ENCODE data around the gene ACVR2A.

The ACVR2A gene

DNA sequence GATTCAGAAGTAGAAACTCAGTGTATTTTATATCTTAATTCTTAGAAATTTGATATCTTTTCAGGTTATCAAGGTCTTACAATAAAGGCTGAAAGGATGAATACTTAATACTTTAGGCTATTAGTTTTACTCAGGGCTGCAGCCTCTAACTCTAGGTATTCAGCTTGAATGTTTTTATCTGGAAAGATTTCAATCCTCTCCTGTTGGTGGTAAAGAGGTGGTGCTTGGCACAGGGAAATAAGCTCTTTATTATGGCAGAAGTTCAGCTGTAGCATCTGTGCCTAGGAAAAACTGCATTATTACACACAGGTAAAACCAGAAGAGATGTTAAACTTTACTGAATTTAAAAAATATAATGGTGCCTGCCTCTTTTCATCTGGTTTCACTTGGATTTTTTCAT is 11.1 kb downstream of the ACVR2A start:
- no peak for DNase-seq

DNA sequence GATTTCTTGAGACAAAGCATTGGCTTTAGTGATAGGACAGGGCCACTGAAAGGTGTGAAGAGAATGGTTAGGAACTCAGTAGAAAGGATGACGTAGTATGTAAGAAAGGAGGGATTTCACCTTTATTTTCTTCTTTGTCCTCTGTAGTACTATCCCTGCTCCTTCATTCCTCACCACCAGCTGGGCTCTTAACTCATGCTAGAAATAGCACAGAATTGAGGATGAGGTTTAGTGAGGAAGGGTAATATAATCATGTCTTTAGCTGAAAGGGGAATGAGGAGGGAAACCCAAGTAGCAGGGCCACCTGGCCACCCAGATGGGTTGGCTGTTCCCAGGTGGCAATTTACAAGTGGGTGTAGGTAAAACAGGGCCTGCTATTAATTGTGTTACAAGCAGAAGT is 15.2 kb downstream of the ACVR2A start:
- DNase-seq, result peak; percentile 16

DNA sequence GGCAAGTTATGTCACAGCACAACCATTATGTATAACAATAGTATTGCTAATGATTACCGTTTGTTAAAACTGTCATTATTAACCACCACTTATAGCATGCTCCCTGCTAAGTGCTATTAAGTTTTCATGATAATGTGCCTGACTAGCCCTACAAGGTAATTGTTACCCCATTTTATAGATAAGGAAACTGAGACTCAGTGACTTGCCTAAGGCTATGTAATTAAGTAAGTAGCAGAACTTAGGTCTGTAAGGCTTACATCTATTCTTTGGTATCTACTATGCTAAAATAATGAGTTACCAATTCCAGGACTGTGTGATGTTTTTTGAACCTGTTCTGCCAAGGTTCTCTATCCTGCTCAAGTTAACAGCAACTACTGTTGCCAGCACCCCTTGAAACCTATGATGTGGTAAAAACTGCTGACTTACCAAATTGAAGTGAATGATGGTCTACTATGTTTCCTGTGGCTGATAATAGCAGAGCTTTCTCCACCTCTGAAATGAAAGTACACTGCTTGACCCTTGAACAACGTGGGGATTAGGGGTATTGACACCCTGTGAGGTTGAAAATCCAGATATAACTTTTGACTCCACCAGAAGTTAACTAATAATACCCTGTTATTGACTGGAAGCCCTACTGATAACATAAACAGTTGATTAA is 18.2 kb downstream of the ACVR2A start:
- no peak for DNase-seq

DNA sequence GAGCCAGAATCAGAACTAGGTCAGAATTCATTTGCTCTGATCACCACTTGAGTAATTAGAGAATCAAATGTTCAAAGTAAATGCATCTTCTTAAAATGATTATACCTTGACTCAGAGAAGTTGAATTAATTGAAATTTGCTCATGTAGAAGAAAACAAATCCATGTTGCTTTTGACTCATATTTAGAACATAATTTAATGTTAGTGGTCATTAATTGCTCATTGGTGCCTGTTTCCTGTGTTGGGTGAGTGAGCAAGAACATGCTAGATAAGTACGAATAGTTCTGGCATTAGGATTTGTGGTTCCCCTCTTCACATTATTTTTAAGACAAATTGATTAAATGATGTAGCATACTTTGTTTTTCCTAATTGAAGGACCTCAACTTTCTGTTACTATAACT is 19.0 kb downstream of the ACVR2A start:
- DNase-seq, result no peak

DNA sequence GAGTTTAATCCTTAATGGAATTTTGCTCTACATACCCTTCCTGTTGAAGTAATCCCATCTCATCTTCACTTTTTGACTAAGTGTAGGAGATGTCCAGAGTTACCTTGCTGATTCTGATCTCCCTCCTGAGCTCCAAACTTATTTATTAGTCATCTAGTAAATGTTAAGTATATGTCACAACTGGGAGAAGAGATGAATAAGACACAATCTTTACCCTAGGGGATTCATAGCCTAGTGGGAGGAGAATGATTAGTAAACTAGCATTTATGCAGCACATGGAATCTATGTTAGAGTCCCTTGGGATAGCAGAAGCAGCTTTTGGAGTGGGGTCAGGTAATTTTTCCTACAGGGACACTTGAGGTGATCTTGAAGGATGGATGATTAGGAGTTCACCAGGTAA is 20.7 kb downstream of the ACVR2A start:
- DNase-seq, result no peak

DNA sequence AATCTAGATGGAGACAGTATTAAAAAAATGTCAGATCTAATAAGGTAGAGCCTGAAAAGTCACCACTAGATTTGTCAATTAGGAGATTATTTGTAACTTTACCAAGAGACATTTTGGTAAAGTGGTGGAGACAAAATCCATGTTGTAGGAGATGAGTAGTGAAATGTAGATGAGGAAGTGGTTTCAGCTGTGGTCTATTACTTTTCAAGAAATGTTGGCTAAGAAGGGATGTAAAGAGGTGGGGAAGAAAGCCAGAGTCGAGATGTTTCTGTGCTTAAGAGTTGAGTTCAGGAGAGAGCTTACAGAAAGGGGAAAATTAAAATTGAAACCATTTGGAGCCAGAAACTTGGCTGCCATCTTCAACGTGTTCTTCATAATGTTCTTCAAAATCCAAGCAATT is 22.2 kb downstream of the ACVR2A start:
- no peak for DNase-seq

DNA sequence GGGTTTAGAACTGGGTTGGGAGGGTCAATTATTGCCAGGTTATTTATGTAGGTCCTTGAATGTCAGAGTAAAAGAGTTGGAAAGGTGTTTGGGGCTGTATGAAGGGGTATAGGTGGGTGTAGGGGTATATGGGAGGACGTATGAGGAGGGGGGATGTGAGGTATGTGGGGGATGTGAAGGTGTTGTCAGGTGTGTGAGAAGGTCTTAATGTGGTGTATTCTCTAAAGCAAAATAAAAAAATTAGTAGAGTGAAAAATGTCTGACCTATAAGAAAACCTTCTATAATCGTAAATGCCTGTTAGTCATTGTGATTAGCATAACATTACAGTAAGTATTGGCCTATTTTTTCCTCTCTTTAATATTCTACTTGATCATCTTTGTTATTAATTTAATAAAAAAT is 25.1 kb downstream of the ACVR2A start:
- no peak for DNase-seq

DNA sequence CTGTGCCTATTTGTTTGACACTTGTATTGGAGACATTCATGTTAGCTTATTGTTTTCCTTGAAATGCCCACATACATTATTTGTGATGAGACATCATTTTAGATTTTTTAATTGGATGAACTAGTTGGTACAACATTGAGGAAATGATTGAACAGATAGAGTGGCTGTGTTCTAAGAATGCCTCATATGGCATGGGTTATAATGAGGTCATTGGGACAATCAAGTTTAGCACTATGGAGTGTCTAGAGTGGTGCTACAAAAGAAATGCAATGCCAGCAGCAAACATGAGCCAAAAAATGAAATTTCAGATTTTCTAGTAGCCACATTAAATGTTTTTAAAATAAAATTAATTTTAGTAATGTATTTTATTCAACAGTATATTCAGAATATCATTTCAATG is 28.1 kb downstream of the ACVR2A start:
- DNase-seq, result no peak

DNA sequence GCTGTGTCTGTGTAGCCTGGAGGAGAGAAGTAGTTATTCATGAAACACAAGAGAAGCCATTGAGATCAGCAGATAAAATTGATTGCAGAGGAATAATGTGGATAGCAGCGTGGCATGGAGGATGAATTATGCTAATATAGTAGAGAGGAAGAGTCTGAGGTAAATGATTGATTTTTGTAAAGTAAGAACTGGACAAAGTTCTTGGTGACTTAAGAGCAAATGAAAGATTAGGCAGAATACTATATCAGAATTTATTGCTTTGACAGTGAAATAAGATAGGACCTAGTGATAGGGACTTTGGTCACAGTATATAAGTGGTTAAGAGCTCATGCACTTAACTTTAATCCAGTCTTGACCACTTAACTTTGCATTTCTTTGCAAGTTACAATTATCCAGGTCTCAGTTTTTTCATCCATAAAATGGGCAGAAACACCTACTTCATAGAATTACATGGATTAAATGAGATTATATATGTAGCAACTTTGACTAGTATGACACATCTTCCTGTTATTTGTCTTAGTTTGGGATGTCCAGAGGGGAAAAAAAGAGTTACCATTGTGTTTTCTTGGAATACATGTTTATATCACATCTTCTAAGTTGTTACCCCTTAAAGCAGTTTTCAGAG is 29.1 kb downstream of the ACVR2A start:
- no peak for DNase-seq

DNA sequence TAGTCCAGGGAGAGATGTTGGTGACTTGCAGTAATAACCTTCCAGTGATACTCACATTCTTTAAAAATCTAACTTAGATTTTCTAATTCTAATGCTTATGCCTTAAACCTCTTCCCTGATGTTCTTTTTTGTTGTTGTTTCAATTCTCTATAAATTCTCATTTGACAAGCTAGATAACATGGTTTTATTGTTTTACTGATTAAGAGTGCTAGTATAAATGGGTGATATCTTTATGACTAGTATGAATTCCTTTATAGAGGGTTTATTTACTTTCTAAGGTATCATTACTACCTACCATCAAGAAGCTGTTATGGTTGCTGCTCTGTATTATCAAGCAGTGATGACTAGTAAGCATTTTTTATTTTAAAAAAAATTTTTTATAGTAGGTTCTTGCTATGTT is 35.0 kb downstream of the ACVR2A start:
- DNase-seq, result no peak

DNA sequence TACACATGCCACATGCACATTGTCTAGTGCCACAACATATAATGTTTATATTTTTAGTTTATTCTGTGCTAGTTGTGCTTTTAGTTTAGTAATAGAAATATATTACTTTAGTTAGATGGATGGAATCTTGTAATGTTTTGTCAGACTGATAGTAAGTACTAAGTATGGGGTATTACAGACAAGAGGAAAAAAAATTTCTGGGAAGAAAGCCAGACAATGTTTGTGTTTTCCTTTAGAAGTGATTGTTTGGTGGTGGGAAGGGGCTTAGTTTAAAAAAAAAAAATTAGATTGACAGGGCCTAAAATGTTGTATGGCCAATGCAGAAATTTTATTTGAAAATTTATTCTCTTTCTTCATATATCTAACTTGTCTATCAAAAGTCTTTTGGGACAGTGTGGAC is 37.8 kb downstream of the ACVR2A start:
- no peak for DNase-seq

DNA sequence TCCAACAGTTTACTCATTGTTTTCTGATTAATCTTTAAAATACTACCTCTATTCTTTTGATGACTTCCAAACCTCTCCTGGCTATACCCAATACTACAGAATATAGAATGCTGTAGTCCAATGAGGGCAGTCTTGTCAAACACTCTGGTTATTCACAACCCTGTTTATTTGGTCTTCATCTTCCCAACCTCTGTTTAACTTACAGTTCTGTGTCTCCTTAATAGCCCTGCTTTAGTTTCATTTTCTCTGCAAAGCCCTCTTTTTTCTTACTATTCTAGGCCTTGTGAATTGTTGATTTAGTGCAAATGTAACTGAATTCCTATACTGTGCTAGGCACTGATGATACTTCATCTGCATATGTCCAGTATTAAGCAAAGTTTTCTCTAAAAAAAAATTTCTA is 40.0 kb downstream of the ACVR2A start:
- DNase-seq, result no peak

DNA sequence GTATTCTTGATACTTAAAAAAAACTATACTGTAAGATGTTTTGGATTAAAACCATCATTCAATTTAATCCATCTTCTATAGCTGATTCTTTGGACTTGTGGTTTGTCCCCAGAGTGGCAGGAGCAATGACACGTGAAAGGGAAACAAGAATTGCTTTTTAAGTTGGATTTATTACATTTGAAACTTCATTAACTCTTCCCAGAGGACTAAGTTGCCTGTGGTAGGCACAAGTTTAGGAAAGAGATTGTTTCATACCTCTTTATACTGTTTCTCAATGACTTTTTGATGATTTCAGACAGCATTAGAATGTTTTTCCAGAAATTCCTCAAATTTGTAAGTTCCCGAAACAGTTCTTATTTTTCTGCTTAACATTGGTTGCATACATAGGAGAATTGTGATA is 41.3 kb downstream of the ACVR2A start:
- no peak for DNase-seq

DNA sequence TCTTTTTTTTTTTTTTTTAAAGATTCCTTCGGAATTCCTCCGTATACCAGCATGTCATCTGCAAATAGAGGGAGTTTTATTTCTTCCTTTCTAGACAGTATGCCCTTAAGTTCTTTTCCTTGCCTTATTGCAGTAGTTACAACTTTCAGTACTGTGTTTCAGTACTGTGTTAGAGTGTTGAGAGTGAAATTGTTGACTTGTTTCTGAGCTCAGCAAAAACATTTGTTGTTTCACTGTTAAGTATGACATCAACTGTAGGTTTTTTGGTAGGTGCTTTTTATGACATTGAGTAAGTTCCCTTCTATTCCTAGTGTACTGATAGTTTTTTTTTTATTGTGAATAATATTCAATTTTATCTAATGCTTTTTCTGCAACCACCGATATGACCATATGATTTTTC is 43.9 kb downstream of the ACVR2A start:
- DNase-seq, result no peak

DNA sequence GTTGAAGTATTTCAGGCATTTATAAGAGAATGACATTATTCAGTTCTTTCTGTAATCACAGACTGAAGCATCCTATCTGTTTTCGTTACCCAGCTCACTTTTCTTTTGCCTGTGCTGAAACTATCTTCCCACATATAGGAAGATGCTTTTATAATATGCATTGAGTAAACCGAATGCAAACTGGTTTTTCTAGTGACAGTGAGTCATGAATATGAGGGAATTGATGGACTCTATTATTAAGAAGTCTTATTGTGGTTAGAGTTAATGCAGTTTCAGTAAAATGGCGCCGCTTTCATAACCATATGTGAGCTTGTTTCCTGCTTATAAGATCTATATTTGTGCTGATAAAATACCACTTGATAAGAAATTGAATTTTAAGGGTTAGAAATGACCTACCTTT is 59.2 kb downstream of the ACVR2A start:
- DNase-seq, result no peak

DNA sequence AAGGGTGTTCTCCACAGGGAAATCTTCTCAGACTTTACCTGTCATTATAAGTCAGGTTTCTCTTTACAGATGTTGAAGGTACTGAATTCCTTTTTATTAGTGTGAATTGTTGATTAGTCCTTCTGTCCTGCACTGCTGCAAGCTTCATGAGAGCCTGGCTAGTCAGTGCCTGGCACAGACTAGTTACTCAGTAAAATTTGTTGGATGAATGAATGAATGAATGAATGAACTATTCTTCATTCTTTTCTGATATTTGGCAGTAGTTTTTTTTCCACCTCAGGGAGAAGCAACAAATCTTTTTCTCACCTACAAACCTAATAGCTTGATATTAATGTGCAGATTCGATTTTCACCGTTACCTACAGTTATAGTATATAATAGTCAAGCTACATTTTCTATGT is 64.3 kb downstream of the ACVR2A start:
- DNase-seq, result no peak

DNA sequence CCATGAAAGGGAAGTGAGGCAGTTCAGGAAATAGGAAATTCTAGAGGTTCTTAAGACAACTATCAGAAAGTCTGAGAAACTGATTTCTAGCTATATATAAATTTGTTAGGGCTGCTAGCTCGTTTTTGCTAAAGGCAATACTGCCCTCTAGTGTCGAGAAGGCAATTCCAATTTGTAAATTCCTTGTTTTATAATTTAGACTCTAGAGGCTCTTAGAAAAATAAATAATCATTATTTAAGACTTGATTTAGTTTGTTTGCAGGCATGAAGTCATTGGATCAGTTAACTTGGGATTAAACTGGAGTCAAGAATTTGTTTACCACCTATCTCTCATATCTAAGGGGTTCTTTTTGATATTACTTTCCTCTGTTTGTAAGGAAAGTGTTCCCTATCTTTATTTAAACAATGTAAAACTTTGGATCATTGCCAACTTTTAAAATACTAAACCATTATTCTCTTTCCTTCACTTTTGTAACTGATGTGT is 66.2 kb downstream of the ACVR2A start:
- no peak for DNase-seq

DNA sequence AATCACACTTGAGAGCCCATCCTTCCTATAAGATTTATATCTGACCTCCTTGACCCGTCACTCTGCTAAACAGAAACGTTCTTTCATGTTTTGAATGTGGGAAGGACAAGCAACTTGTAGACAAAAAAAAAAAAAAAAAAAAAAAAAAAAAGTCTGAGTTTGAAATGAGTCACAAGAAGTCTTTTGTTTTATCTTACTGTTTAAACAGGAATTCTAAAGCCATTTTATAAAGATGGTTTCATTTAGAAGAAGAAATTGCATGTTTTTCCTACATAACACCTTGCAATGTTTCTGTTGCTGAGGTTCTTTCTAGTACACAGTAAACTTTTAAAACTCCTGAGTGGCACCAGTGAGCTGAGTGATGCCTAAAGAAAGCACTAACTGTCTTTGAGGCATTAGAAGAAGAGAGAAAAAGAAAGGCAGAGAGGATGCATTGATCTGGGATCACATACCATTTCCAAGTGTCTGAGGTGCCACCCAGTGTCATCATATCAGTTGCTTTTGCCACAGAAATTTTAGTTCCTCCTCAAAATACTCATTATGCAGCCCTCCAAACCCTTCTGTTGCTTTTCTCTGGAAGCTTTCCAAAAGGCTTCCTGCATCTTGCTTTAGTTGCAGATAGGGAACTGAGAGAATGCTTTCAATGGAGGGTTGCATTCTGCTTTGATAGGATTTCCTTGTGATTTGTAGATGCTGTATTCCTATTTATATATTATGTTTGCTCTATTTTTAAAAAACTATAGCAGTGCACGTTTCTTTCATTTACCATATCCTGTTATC is 69.1 kb downstream of the ACVR2A start:
- DNase-seq, result no peak

DNA sequence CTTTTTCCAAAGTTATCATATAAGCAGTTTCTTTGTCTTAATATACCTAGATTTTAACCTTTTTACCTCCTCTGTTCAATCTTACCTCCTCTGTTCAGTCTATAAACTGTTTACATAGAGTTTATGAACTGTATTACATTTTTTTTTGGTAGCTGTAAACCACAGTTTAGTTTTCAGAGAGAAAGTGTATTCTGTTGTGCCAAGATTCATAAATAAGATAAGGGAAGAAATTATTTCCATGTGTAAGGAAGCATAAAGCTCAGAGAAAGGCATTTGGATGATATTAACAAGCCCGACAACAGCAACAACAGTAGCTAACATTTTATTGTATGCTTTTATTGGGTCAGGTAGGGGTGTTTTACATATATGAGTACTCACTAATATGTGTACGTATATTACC is 71.2 kb downstream of the ACVR2A start:
- DNase-seq, result no peak

DNA sequence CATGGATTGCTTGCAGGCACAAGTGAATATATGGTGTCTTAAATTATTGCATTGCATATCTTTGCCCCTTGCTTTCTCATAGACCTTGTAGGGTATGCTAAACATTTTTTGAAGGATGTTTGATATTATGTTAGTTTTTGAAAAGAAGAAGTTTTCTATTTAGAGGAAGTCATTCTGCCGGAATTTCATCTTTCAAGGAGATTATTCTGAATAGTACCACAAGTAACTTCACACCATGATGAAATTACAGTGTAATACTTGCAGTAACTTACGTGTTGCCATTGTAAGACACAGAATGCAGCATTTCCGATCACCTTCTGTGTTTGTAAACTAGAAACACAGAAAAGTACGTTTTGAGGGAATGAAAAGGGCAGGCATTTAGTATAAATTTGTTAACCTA is 71.9 kb downstream of the ACVR2A start:
- no peak for DNase-seq

DNA sequence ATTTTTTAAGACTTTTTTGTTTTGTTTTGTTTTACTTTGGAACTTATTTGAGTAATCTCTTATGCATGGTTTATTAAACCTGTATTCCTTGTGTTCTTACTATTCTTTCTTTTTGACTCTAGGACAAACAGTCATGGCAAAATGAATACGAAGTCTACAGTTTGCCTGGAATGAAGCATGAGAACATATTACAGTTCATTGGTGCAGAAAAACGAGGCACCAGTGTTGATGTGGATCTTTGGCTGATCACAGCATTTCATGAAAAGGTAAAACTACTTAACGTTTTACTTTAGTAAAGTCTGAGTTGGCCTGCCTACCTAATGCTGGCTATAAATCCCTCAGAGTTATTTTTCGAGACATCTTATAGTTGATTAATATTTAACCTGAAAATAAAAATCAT is 72.3 kb downstream of the ACVR2A start:
- DNase-seq, result no peak

DNA sequence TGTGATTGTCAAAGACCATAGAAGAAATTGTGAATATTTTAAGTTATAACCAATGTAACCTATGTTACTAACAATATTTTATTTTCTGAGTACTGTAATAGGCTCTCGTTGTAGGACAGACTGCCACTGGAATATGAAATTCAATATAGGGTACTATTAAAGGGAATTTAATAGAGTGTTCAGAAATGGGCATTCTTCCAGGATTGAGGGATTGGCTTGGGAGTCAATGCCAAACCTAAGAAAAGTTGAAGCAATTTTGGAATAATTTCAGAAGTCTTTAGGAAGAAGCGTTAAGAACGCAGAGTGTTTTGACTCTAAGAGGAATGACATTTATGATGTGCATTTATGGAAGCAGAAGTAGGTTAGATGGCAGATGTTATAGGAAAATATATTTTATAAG is 79.0 kb downstream of the ACVR2A start:
- no peak for DNase-seq

DNA sequence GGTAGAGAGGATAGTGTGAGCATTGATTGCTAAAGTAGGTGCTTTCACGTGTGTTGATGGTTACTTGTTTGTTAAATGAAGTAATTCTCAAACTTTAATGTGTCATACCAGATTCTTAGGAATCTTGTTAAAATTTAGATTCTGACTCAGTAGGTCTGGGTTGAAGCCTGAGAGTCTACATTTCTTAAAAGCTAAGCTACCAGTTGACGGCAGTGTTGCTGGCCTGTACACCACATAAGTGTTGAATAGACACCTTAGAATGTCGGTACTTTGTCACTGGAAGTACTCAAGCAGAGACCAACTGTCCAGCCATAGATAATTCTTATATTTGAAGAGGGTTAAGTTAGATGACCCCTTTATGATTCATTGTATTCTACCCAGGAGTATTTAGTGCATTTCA is 79.8 kb downstream of the ACVR2A start:
- DNase-seq, result no peak

DNA sequence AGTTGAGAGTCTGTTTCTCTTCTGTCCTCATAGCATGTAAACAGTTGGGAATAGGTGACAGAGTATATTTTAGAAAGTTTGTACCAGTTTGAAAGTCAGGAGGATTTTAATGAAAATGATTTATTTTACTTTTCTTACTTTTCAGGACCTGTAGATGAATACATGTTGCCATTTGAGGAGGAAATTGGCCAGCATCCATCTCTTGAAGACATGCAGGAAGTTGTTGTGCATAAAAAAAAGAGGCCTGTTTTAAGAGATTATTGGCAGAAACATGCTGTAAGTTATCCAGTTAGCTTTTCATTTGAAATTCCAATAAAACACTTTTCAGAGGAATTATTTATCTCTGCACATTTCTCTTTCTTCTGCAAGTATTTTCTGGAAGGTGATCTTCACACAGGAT is 81.1 kb downstream of the ACVR2A start:
- DNase-seq, result no peak

Measured in NCI-H510A (cell line).